Limb (tissue), 2 donors: ENCODE results near the gene NWD2.
"Not testable (repeated sequence)": the region's sequence is repeated elsewhere in the genome, so short reads cannot be mapped to it uniquely, and the experiment has no call there.

Experiments used
- DNase-seq, 2 donors: peaks; one replicate each; pipeline ENCODE4 v3.0.0-alpha.2; 2016; ENCODE audit errors: extremely low spot score in 2 of 2

Gene NWD2

DNA sequence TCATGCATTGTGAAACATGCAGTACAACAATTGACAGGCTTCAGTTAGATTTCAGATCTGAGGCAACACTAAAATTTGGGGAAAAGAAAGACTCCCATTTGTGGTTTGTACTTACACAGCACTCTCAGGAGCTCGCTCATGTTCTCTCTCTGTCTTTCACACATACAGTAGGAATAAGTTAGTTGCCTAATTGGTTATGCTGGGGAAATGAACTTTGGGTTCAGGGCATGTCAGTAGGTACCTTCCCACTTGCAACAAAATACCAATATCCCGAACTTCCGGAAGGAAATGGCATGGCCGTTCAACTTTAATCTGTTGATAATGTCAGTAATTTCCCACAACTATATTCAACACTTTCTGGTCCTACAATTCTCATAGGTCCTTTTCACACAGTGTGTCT lies 223.3 kb downstream of the NWD2 start:
- no peak for DNase-seq

DNA sequence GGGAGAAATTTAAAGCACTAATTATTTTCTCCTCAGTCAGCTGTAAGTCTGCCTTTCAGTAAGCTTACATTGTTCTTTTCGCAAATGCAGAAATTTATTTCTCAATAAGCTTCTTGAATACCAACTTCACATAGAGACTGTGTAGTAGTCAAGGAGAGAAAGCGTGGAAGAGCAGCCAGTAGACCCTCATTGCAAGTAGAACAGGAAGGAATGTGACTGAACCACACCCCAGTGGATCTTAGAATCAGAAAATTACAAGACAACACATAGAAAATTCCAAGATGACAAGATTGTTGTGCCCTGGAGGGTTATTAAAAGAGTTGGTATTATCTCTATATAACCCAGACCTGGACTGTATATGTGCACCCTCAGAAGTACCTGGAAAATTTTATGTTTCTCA lies 224.7 kb downstream of the NWD2 start:
- no peak for DNase-seq

- no peak for DNase-seq
Observed at GRCh38 chr4:37470245-37470644, 225.7 kb downstream of the NWD2 start.

GRCh38 chr4:37471093-37471492 lies 226.6 kb downstream of the NWD2 start:
- DNase-seq, result no peak

DNA sequence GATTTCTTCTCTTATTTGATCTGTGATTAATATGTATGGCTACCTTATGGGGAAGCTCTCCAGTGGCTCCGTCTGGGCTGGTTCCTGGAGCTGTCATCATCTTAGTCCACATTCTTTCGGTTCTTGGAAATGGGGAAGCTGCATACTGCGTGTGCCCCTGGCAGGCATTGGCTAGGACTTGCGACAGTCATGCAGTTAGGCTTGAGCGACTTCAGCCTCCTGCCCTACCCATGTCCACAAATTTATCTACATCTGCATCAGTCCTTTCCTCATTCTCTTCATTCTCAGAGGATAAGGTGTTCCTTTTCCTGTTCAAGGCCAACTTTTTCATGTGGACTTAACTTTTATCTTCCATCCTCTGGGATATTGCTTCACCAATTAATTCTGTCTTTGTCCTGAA lies 227.4 kb downstream of the NWD2 start:
- no peak for DNase-seq

- no peak for DNase-seq
Observed at GRCh38 chr4:37473807-37474206, 229.3 kb downstream of the NWD2 start.

DNA sequence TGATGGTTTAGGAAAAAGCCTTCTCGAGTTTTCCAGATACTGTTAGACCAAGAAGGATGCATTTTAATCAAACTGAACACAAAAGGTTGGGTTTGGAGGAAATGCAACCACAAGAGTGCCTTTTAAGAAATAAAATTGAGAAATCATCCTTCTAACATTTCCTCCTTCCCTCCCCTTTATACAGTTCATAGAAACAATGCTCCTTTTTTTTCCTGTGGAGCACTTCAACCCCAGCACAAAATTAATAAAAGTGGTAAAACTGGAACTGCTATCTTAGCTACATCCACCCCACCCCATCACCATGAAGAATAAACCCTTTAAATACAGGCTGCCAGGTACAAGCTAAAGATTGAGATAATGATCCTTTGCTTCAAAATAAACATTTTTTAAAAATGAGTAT lies 230.5 kb downstream of the NWD2 start:
- DNase-seq, result no peak

DNA sequence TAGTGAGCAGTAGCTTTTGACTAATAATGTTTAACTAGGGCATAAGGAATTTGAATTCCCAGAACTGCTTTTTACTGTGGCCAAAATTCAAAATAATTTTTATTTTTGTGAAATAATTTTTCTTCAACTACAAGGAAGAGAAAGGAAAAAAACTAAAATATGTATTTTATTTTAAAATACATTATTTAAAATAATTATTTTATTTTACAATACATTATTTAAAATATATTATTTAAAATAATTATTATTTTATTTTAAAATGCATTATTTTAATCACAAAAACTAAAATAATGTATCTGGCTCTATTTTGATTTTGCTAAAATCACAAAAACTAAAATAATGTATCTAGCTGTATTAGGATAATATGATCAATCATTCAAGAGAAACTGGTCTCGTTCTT lies 231.2 kb downstream of the NWD2 start:
- no peak for DNase-seq

DNA sequence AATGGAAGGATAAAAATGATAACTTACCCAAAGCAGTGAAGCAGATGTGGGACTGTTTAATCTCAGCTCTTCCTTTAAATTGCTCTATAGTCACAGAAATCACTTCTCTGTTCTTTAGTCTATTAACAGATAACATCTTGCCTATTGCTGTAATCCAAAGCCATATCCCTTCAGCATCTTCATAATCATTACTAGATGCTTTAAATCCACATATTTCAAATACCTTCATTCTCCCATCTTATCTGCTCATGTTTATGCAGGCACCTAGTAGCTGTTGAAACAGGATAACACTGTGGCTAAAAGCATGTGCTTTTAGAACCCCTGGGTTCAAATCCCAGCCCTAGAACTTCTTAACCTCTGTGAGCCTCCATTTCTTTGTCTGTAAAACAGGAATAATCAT lies 231.7 kb downstream of the NWD2 start:
- DNase-seq, result no peak

DNA sequence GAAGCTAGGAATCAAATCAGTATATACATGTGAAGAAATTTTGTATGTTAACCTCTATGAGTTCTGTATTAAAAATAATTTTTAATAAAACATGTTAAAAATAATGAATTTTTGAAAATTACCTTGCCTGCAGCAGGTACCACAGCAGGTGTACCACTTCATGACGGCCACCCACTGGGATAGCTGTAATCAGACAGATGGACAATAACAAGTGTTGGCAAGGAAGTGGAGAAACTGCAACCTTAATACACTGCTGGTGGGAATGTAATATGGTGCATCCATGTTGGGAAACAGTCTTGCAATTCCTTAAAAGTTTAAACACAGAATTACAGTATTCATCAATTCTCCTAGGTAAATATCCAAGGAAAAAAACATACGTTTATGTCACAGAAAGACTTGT lies 232.1 kb downstream of the NWD2 start:
- no peak for DNase-seq

DNA sequence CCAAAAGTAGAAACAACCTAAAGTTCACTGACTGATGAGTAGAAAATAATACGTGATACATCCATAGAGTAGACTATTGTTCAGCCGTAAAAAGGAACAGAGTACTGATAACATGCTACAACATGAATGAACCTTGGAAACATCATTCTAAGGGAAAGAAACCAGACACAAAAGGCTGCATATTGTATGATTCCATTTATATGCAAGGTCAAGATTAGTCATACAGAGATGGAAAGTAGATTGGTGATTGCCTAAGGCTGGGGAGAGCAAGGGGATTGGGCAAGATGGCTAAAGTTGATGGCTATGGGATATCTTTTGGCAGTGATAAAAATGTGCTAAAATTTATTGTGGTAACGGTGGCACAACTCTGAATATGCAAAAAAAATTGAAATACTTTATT lies 232.6 kb downstream of the NWD2 start:
- DNase-seq, result no peak

DNA sequence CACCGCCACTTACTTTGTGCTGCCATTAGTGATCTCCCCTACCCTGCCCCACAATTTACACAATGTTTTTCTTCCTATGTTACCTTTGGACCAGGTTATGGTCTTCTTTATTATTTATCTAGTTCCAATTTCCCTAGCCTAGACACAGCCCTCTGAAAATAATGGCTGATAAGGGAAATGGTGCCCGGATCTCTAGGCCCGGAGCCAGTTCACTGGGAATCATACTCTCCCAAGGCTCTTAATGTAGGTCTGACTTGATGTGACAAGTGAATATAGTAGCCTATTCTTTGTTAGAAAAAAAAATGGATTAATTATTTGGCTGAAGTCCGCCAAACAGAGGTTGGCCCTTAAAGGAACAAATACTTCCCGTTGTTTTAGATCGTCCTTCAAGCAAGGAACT lies 233.6 kb downstream of the NWD2 start:
- no peak for DNase-seq

- no peak for DNase-seq
Observed at GRCh38 chr4:37480509-37480908, 236.0 kb downstream of the NWD2 start.

- DNase-seq, result no peak
Observed at GRCh38 chr4:37481547-37482122, 237.1 kb downstream of the NWD2 start.

- no peak for DNase-seq
Observed at GRCh38 chr4:37482236-37482913, 237.8 kb downstream of the NWD2 start.

GRCh38 chr4:37483610-37484009 lies 239.1 kb downstream of the NWD2 start:
- DNase-seq, result no peak

GRCh38 chr4:37486166-37486565 lies 241.6 kb downstream of the NWD2 start:
- DNase-seq, result no peak

DNA sequence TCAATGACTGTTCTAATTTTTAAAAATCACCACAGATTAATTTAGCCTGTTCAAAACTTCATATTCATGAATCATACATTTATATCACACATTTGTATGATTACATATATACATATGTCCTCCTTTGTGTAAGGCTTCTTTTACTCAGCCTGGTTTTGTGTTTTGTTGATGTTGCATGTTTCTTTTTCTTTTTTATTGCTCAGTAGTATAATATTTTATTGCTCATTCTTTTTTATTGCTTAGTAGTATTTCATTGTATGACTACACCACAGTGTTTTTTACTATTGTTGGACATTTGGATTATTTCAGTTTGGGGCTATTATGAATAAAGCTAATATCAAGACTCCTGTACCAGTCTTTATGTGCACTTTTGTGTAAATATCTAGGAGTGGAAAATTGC lies 243.1 kb downstream of the NWD2 start:
- DNase-seq, result no peak

DNA sequence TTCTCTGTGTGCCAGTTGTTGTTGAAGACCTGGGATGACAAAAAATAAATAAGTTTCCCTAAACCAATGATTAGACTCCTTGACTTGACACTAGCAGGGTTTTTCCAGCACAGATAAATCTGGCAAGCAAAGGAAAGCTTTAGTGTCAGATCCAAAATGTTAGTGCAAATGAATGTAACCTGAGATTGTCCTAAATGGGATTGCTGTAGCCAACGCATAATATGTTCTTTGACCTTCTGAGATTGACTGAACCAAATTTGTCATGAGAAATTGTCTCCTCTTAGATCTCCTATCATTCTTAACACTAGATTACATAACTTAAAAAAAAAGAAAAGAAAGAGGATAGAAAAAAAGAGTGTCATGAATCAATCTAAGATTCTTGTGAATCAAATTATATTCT lies 245.2 kb downstream of the NWD2 start:
- no peak for DNase-seq

DNA sequence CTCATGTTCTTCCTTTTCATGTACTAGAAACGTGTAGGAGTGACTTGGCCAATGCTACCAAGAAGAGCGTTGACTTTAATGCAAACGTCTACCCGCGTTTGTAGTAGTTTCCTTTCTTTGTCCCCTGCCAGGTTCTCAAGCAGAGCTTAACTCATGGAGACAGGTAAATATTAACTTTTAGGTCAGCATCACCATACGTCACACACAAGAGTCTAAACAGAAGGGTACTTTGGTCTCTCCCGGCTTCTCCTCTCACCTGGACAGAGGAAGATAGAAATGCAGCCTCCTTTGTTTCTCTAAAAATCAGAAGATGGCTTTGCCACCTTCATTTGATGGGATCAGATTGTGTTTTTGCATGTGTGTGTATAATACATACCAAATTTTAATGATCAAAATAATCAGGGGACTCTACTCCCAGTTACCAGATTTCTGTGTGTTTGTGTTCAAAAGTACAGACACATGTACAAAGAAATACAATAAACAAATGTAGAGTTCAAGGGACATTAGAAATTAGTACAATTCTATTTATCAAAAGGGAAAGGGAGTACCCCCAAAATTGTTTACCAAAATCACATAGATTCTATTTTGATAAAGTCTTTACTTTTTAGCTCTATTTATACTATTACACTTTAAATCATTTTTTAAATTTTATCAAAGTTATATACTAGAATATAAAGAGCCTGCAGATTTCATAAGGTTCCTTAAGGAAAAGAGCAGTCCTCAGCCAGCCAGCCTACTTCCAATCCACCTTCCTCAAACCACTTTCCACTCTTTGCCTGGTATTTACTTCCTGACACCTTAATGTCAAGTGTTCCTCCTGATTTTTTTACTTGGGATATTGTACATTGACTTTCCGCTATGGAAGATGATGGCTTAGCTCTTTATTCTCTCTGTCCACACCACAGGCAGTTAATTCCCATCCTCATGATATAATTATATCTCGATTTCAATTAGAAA lies 246.1 kb downstream of the NWD2 start:
- no peak for DNase-seq

DNA sequence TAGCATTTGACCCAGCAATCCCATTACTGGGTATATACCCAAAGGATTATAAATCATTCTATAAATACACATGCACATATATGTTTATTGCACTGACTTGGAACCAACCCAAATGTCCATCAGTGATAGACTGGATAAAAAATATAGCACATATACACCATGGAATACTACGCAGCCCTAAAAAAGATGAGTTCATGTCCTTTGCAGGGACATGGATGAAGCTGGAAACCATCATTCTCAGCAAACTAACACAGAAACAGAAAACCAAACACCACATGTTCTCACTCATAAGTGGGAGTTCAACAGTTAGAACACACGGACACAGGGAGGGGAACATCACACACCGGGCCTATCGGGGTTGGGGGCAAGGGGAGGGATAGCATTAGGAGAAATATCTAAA lies 250.8 kb downstream of the NWD2 start:
- DNase-seq, result not testable (repeated sequence)
